DOHH2 (cell line): ENCODE results near the gene CRELD2.

Experiments used
- EZH2phosphoT487 ChIP-seq: fragments of 200-600 bp; sonication (generic); IDR thresholded peaks from 2 replicates; pipeline ENCODE4 v1.6.1; 2017; ENCODE audit warnings: borderline replicate concordance, mild to moderate bottlenecking, antibody characterized with exemption, low read length, moderate library complexity, mixed read lengths
- TF ChIP-seq, protein P1 (sequence below): fragments of 200-600 bp; sonication (generic); IDR thresholded peaks from one replicate; pipeline ENCODE4 v1.5.1; 2014; ENCODE audit warnings: antibody characterized with exemption, mild to moderate bottlenecking, low read depth, low read length; ENCODE audit not compliant: poor library complexity, severe bottlenecking

- TF ChIP-seq, protein P1, sequence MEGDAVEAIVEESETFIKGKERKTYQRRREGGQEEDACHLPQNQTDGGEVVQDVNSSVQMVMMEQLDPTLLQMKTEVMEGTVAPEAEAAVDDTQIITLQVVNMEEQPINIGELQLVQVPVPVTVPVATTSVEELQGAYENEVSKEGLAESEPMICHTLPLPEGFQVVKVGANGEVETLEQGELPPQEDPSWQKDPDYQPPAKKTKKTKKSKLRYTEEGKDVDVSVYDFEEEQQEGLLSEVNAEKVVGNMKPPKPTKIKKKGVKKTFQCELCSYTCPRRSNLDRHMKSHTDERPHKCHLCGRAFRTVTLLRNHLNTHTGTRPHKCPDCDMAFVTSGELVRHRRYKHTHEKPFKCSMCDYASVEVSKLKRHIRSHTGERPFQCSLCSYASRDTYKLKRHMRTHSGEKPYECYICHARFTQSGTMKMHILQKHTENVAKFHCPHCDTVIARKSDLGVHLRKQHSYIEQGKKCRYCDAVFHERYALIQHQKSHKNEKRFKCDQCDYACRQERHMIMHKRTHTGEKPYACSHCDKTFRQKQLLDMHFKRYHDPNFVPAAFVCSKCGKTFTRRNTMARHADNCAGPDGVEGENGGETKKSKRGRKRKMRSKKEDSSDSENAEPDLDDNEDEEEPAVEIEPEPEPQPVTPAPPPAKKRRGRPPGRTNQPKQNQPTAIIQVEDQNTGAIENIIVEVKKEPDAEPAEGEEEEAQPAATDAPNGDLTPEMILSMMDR, result no peak
- TF ChIP-seq EZH2phosphoT487, result no peak
Observed at GRCh38 chr22:49975543-49976389, 57.3 kb downstream of the CRELD2 start.
